ENCODE results near the gene GYG1. TPM values are rescaled to one million over a fixed set of nuclear protein-coding genes. Genes with fewer than 3 reads are reported as not detected.

GYG1 gene
- total RNA-seq, 1 donor from 2014 or later: 37.4 TPM

GRCh38 chr3:149016242-149016641, 24.9 kb downstream of the GYG1 start:
- intact Hi-C loops (cut with micrococcal nuclease): no loop called here

GRCh38 chr3:149016669-149017541, 25.6 kb downstream of the GYG1 start:
- intact Hi-C loops (cut with micrococcal nuclease): no loop called here

- intact Hi-C loops (cut with micrococcal nuclease): loop anchor here (1.0 kb wide), 1 partner anchor 8 kb away; no protein-coding TSS in a partner anchor
Observed at GRCh38 chr3:149018247-149018646, 26.9 kb downstream of the GYG1 start.

- intact Hi-C loops (cut with micrococcal nuclease): no loop called here
Observed at GRCh38 chr3:149019580-149019979, 28.2 kb downstream of the GYG1 start.

- intact Hi-C loops (cut with micrococcal nuclease): no loop called here
Observed at GRCh38 chr3:149020196-149020838, 29.0 kb downstream of the GYG1 start.

- intact Hi-C loops (cut with micrococcal nuclease): no loop called here
Observed at GRCh38 chr3:149020839-149021252, 29.5 kb downstream of the GYG1 start.

GRCh38 chr3:149021830-149022229, 30.5 kb downstream of the GYG1 start:
- intact Hi-C loops (cut with micrococcal nuclease): no loop called here

- intact Hi-C loops (cut with micrococcal nuclease): no loop called here
Observed at GRCh38 chr3:149023951-149024350, 32.6 kb downstream of the GYG1 start.

- intact Hi-C loops (cut with micrococcal nuclease): no loop called here
Observed at GRCh38 chr3:149026718-149027117, 35.4 kb downstream of the GYG1 start.

GRCh38 chr3:149031096-149031495, 39.8 kb downstream of the GYG1 start:
- intact Hi-C loops (cut with micrococcal nuclease): no loop called here

- intact Hi-C loops (cut with micrococcal nuclease): no loop called here
Observed at GRCh38 chr3:149037684-149038083, 46.3 kb downstream of the GYG1 start.

GRCh38 chr3:149038322-149038721, 47.0 kb downstream of the GYG1 start:
- intact Hi-C loops (cut with micrococcal nuclease): no loop called here

GRCh38 chr3:149042789-149043386, 51.5 kb downstream of the GYG1 start:
- intact Hi-C loops (cut with micrococcal nuclease): loop anchor here (2.0 to 5.0 kb wide), 2 partner anchors 44 to 52 kb away; partner anchors contain the start of genes GYG1 and HLTF

GRCh38 chr3:149044339-149045083, 53.2 kb downstream of the GYG1 start:
- intact Hi-C loops (cut with micrococcal nuclease): loop anchor here (5.0 kb wide), 1 partner anchor 43 kb away; the partner anchor contains the start of gene HLTF

- intact Hi-C loops (cut with micrococcal nuclease): no loop called here
Observed at GRCh38 chr3:149055575-149055974, 64.2 kb downstream of the GYG1 start.

GRCh38 chr3:149058198-149058597, 66.9 kb downstream of the GYG1 start:
- intact Hi-C loops (cut with micrococcal nuclease): no loop called here

GRCh38 chr3:149058602-149059001, 67.3 kb downstream of the GYG1 start:
- intact Hi-C loops (cut with micrococcal nuclease): no loop called here

- intact Hi-C loops (cut with micrococcal nuclease): no loop called here
Observed at GRCh38 chr3:149061776-149062175, 70.4 kb downstream of the GYG1 start.

GRCh38 chr3:149067883-149068282, 76.5 kb downstream of the GYG1 start:
- intact Hi-C loops (cut with micrococcal nuclease): no loop called here
